ENCODE data around the gene KCNJ18.

Gene KCNJ18

DNA sequence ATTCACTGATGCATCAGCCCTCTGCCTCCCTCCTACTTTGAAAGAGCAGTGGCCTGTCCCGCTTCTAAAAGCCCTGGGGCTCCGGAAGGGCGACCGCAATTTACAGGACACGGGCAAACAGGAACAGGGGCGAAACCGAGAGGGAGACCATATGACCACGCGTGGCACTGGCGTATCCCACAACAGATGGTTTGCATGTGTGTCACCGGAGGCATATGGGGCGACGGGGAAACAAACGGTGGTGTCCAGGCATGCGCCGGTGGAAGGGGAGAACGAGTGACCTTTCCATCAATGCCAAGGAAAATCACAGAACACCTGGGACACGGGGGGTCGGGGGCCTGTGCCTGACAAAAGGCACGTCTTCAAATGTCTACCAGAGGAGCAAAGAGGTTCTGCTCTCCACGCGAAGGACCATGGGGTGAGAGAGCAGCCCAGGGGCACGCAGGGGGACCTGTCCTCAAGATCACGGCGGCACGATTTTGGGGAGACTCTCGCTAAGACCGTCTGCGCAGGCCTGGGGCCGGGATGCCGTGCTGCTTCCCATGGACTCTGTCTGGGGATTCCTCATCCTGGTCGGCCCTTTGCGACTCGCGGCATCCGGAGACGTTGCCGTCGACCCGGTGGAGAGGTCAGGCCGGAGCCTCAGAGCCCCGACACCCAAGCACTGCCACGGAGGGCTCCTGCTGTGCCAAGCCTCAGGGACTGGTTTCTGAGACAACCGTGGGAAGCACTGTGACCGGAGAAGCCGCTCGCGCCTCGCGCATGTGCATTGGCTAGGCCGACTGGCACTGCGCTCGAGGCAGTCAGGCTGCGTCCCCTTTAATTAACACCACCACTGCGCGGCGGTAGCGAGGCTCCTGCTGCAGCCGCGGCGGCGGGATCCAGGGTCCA is 12.8 kb upstream of the KCNJ18 start:
- TF ChIP-seq CTCF (IDR thresholded peaks at IDR 0.05): no peak

DNA sequence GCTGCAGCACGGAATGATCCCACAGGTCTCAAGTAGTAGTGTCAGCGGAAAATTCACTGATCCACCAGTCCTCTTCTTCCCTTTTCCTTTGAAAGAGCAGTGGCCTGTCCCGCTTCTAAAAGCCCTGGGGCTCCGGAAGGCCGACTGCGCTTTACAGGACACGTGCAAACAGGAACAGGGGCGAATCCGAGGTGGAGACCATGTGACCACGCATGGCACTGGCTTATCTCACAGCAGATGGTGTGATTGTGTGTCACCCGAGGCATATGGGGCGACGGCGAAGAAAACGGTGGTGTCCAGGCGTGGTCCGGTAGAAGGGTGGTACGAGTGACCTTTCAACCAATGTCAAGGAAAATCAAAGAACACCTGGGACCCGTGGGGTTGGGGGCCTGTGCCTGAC is 12.0 kb upstream of the KCNJ18 start:
- TF ChIP-seq CTCF (IDR thresholded peaks at IDR 0.05): no peak

DNA sequence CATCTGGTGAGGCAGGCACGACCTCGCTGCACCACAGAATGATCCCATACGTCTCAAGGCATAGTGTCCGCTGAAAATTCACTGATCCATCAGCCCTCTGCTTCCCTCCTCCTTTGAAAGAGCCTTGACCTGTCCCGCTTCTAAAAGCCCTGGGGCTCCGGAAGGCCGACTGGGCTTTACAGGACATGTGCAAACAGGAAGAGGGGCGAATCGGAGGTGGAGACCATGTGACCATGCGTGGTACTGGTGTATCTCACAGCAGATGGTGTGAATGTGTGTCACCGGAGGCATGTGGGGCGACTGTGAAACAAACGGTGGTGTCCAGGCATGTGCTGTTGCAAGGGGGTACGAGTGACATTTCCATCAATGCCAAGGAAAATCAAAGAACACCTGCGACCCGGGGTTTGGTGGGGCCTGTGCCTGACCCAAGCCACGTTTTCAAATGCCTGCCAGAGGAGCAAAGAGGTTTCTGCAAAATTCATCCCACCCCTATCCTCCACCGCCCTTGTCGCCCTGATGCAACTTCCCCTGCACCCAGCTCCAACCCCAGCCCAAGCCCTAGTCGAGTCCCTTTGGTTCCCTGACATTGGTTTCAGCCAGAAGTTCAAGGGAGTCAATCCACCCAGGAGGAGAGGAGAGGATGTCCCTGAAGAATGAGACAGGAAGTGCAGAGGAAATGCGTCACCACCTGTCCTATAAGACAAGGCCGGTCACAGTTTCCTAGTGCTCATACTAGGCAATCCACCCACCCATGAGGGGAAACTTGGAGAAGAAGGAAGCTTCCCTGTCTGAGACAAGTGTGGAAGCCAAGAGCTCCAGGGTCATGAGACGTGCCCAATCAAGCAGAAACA is 5.9 kb upstream of the KCNJ18 start:
- no peak for TF ChIP-seq CTCF (IDR thresholded peaks at IDR 0.05)

GRCh38 chr17:21687136-21687953 is 5.0 kb upstream of the KCNJ18 start:
- no peak for TF ChIP-seq CTCF (IDR thresholded peaks at IDR 0.05)

DNA sequence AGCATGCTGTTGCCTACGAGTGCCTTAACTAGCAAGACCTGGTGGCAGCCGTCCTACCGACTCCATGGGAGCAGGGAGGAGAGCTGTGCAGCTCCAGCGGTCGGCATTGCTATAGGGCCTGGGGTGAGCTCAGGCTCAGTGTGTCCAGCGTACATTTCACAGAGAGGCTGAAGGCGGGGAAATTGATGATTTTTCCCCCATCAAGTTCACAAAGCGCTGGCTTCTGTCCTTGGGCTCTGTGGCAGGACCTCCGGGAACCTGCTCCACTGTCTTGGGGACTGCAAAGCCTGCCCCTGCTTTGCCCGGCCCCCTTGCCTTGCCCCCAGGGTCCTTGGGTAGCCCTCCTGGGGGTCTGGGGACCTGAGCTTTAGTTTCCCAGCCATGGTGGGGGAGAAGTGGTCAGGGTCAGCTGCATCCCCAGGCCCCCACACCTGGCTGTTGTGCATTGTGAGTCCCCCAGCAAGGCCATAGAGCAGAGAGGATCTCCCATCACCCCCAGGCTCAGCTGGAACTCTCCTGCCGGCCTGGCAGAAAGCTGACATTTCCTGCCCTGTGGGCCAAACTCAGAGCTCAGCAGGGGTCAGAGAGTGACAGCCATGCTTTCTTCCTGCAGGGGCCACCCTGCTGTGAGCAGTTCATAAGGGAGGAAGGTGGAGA is 3.9 kb upstream of the KCNJ18 start:
- no peak for TF ChIP-seq CTCF (IDR thresholded peaks at IDR 0.05)

DNA sequence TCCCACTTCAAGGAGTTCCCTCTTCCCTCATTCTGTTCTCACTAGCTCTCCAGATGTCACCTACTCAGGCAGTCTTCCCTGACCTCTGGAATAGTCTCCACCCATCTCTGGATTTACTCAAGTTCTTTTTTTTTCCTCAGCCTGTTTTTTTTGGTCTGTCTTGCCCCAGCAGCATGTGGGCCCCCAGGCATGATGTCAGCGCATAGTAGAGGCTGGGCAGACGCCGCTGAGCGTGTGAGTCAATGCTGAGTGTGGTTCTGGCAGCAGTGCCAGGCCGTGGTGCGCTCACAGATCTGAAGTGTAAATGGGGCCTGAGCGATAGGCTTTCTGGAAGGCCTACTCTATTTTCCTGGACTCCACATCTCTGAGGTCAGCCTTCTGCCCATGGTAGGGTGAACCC is 2.7 kb upstream of the KCNJ18 start:
- no peak for TF ChIP-seq CTCF (IDR thresholded peaks at IDR 0.05)

Data from LNCAP (cell line).